ENCODE data around the gene MAP1LC3A.

Gene MAP1LC3A

GRCh38 chr20:34575756-34576155 is 17.2 kb downstream of the MAP1LC3A start:
- DNase-seq (ENCODE audit: low spot score), result no peak

GRCh38 chr20:34577061-34577460 is 18.5 kb downstream of the MAP1LC3A start:
- no peak for DNase-seq (ENCODE audit: low spot score)

- DNase-seq (ENCODE audit: low spot score), result no peak
Observed at GRCh38 chr20:34578025-34578424, 19.5 kb downstream of the MAP1LC3A start.

- DNase-seq (ENCODE audit: low spot score), result no peak
Observed at GRCh38 chr20:34578521-34578920, 20.0 kb downstream of the MAP1LC3A start.

- no peak for DNase-seq (ENCODE audit: low spot score)
Observed at GRCh38 chr20:34579191-34579978, 20.9 kb downstream of the MAP1LC3A start.

- DNase-seq (ENCODE audit: low spot score), result no peak
Observed at GRCh38 chr20:34579979-34580940, 21.7 kb downstream of the MAP1LC3A start.

GRCh38 chr20:34581341-34582184 is 23.0 kb downstream of the MAP1LC3A start:
- DNase-seq (ENCODE audit: low spot score), result no peak

- DNase-seq (ENCODE audit: low spot score), result no peak
Observed at GRCh38 chr20:34582221-34582620, 23.7 kb downstream of the MAP1LC3A start.

- no peak for DNase-seq (ENCODE audit: low spot score)
Observed at GRCh38 chr20:34582911-34583310, 24.4 kb downstream of the MAP1LC3A start.

- DNase-seq (ENCODE audit: low spot score), result no peak
Observed at GRCh38 chr20:34583544-34583943, 25.0 kb downstream of the MAP1LC3A start.

- no peak for DNase-seq (ENCODE audit: low spot score)
Observed at GRCh38 chr20:34585019-34585418, 26.5 kb downstream of the MAP1LC3A start.

GRCh38 chr20:34586488-34587163 is 28.1 kb downstream of the MAP1LC3A start:
- DNase-seq (ENCODE audit: low spot score), result no peak

GRCh38 chr20:34595377-34596184 is 37.1 kb downstream of the MAP1LC3A start:
- DNase-seq (ENCODE audit: low spot score), result no peak

GRCh38 chr20:34600892-34601653 is 42.6 kb downstream of the MAP1LC3A start:
- no peak for DNase-seq (ENCODE audit: low spot score)

GRCh38 chr20:34604980-34605788 is 46.7 kb downstream of the MAP1LC3A start:
- no peak for DNase-seq (ENCODE audit: low spot score)

GRCh38 chr20:34607066-34607465 is 48.5 kb downstream of the MAP1LC3A start:
- no peak for DNase-seq (ENCODE audit: low spot score)

All from CD4-positive, alpha-beta T cell treated with Interleukin-15 for 4 hours (primary cell).